ENCODE results near the gene BACH2. TPM values are rescaled to one million over a fixed set of nuclear protein-coding genes. Genes with fewer than 3 reads are reported as not detected.

The BACH2 gene
- total RNA-seq, 1 experiment from 2014 or later, result 0.77 TPM

DNA sequence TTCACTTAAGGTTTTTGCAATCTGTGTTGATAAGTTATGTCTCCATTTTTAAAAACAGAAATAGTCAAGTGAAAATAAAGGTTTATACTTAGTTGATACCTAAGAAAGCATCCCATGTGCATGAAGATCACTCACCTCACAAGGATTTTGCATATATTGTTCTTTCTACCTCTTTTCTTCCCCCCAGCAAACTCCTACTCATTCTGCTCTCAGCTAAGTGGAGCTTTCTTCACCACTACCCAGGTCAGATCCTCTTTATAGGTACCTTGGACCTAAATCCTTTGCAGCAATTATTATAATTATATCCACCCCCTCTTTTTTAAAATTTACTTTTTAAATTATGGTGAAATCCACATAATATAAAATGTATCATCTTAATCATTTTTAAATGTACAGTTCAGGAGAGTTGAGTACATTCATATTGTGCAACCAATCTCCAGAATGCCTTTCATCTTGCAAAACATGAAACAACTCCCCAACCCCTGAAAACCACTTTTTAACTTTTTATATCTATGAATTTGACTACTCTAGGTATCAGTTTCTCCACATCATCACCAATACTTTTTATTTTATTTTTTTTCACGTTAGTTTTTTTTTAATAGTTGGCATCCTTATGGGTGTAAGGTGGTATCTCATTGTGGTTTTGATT, 9.3 kb upstream of the BACH2 start:
- in situ Hi-C loops (cut with HindIII; ENCODE audit: low pct_unique_long_range_greater_than_20kb, low sequenced_read_pairs), result no loop called here
- no peak for DNase-seq (ENCODE audit: low read depth, low spot score)

DNA sequence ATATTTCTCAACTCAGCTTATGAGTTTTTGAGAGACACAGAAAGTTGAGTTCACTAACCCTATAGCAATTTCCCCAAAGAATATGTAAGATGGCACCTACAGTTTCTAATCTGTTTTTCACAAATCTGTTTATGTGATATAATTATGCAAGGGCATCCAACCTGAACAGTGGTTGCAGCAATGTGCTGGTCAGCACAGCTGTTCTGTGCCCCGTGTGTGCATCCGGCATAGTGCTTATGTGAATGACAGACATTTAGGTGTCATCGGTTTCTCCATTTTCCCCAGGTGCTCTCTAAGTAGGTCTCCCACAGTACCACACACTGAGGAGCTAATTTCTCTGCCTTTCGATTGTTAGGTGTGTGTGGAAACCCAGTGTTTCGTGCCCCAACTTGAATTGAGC, 7.7 kb upstream of the BACH2 start:
- no peak for DNase-seq (ENCODE audit: low read depth, low spot score)
- in situ Hi-C loops (cut with HindIII; ENCODE audit: low pct_unique_long_range_greater_than_20kb, low sequenced_read_pairs), result no loop called here

- in situ Hi-C loops (cut with HindIII; ENCODE audit: low pct_unique_long_range_greater_than_20kb, low sequenced_read_pairs), result no loop called here
- no peak for DNase-seq (ENCODE audit: low read depth, low spot score)
Measured at GRCh38 chr6:90303039-90303438, 6.4 kb upstream of the BACH2 start.

GRCh38 chr6:90302320-90302719, 5.7 kb upstream of the BACH2 start:
- in situ Hi-C loops (cut with HindIII; ENCODE audit: low pct_unique_long_range_greater_than_20kb, low sequenced_read_pairs), result no loop called here
- DNase-seq (ENCODE audit: low read depth, low spot score), result no peak

GRCh38 chr6:90301816-90302215, 5.2 kb upstream of the BACH2 start:
- in situ Hi-C loops (cut with HindIII; ENCODE audit: low pct_unique_long_range_greater_than_20kb, low sequenced_read_pairs), result no loop called here
- no peak for DNase-seq (ENCODE audit: low read depth, low spot score)

- in situ Hi-C loops (cut with HindIII; ENCODE audit: low pct_unique_long_range_greater_than_20kb, low sequenced_read_pairs), result no loop called here
Measured at GRCh38 chr6:90298459-90299053, 1.9 kb upstream of the BACH2 start.

DNA sequence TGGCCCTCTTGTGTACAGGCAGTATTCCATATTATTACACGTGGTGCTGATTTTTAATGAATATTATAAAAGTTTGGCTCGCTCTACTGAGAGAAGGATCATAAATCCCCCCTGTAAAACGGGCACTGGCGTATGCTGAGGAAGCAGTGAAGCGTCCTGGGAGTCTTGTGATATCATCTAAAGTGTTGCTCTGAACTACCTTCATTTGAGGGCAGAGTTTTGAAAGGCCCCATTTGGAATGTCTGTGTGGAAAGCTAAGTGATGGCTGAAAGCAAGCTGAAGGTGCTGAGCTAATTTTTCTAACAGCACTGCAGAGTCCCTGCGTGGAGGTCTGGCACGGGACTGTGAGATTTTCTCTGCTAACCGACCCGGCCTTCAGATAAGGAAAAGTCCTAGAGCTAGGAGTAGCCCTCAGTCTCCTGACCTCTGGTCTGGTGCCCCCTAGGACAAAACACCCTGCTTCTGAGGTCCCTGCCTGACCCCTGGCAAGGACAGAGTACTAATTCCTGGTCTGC, 1.3 kb upstream of the BACH2 start:
- no peak for DNase-seq (ENCODE audit: low read depth, low spot score)
- in situ Hi-C loops (cut with HindIII; ENCODE audit: low pct_unique_long_range_greater_than_20kb, low sequenced_read_pairs), result no loop called here

More at GRCh38 chr6:90298459-90299053, 1.9 kb upstream of the BACH2 start:
- DNase-seq (ENCODE audit: low read depth, low spot score), result no peak

DNA sequence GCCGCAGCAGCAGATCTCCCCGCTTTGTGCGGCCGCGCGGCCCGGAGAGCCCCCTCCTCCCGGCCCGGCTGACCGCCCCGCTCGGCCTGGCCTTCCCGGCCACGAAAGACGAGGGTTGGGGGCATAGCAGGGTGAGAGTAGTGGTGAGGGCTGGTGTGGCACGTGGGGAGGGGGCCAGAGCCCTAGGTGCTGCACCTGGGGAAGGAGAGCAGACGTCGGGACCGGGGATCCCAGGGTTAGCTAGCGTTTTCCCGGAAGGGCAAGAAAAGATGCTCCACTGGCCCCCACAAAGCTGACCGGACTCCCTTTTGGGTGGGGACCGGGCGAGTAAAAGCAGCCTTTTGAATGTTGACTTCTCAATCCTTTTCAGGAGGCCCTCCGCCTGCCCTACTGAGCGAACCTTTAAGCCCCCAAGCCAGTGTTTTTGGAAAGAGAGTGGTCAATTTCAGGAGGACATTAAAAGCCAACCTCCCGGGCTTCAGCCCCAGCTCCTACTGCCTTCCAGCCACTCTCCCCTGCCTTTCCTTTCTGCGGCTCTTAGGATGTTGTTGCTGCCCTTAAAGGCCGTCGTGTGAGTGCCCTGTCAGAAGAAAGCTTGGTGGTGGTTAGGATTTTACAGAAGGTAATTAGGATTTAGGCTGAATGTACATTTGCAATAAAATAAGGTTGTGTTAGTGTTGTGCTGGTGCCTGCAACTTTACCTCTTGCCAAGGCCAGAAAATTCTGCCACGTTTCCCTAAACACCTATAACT, 648 bp upstream of the BACH2 start:
- in situ Hi-C loops (cut with HindIII; ENCODE audit: low pct_unique_long_range_greater_than_20kb, low sequenced_read_pairs), result no loop called here
- DNase-seq (ENCODE audit: low read depth, low spot score), result no peak

- peak; percentile 46 for DNase-seq (ENCODE audit: low read depth, low spot score)
- in situ Hi-C loops (cut with HindIII; ENCODE audit: low pct_unique_long_range_greater_than_20kb, low sequenced_read_pairs), result no loop called here
Measured at GRCh38 chr6:90295854-90296340, 746 bp downstream of the BACH2 start.

DNA sequence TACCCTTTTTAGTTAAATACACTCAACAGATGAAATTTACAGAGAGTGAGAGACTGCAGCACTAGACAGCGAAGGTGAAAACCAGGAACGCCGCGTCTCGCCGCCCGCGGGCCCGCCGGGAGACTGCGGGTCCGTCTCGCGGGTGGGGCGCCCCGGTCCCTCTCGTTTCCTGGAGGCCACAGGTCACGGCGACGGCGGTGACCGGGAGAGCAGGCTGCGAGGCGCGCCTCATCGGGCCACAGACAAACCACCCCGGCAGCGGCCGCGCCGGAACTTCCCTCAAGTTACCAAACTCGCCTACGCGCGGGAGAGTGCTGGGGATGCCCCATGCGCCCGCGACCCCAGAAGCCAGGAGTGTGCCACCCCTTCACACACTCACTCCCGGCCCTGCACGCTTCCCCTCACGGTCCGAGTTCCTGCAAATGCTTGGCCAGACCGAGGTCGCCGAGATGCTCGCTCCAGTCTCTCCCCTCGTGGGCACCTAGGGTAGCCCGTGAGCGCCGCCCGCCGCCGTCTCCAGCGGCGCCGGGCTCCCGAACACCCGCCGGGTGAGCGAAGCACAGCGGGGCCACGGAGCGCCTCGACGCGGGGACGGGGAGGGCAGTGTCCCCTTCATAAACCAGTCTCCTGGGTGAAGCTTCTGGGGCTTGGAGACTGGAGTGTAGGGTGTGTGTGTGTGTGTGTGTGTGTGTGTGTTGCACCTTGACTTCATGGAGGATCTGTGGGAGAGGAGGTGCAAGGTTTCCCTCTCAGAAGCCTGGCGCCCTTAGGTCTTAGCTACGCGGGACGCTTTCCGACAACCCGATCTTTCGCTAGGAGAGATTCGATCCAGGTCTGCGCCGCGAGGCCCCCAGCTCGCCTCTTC, 1.4 kb downstream of the BACH2 start:
- no peak for DNase-seq (ENCODE audit: low read depth, low spot score)
- in situ Hi-C loops (cut with HindIII; ENCODE audit: low pct_unique_long_range_greater_than_20kb, low sequenced_read_pairs), result no loop called here

- DNase-seq (ENCODE audit: low read depth, low spot score), result no peak
- in situ Hi-C loops (cut with HindIII; ENCODE audit: low pct_unique_long_range_greater_than_20kb, low sequenced_read_pairs), result no loop called here
Measured at GRCh38 chr6:90294614-90294988, 2.0 kb downstream of the BACH2 start.

DNA sequence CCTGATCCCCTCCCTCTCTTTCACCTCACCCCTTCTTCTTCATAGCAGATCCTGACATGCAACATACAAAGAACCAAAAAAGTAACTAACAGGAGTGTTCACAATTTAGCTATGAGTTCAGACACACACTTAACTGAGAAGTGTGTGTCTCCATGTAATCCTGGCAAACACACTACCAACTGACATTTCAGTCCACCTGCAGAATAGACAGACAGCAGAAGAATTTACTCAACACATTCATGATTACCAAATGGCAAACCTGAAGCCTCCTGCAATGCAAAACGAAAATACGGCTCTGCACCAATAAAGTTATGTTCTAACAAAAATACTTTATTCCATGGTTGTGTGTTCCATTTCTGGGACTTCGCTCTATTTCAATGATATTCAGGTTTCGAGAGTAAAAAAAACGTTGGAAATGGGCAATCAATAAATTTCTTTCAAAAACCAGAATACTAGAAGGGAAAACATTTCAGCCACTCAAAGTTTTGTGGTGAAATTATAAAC, 2.6 kb downstream of the BACH2 start:
- DNase-seq (ENCODE audit: low read depth, low spot score), result no peak
- in situ Hi-C loops (cut with HindIII; ENCODE audit: low pct_unique_long_range_greater_than_20kb, low sequenced_read_pairs), result no loop called here

DNA sequence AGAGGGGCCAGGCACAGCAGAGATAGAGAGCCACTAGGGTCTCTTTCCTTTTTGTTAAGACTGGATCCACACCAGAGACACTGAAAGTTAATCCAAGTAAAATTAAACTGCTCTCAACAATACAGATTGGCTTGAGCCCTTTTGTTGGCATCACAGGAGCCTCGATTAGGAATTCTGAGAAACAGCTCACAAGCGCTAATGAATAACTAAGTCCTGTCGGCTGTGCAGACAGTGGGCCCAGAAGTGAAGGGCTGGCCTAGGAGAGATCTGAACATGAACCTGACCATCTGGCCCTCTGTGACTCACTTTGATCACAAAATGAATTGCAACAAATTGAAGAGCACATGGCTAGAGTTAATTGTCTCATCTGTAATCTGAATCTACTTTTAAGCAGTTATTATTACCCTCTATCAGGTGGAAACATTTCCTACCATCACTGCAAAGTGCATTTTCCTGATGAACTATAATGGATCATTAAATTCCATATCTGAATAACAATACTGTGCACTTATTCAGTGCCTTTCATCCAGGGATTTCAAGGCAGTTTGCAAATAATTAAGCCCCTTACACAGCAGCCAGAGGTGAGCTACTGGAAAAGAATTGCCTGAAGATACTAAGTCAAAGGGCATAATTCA, 3.2 kb downstream of the BACH2 start:
- in situ Hi-C loops (cut with HindIII; ENCODE audit: low pct_unique_long_range_greater_than_20kb, low sequenced_read_pairs), result no loop called here
- DNase-seq (ENCODE audit: low read depth, low spot score), result no peak

GRCh38 chr6:90291565-90291964, 5.1 kb downstream of the BACH2 start:
- no peak for DNase-seq (ENCODE audit: low read depth, low spot score)
- in situ Hi-C loops (cut with HindIII; ENCODE audit: low pct_unique_long_range_greater_than_20kb, low sequenced_read_pairs), result no loop called here

- in situ Hi-C loops (cut with HindIII; ENCODE audit: low pct_unique_long_range_greater_than_20kb, low sequenced_read_pairs), result no loop called here
- DNase-seq (ENCODE audit: low read depth, low spot score), result peak; percentile 24
Measured at GRCh38 chr6:90290811-90291420, 5.7 kb downstream of the BACH2 start.

GRCh38 chr6:90289902-90290301, 6.7 kb downstream of the BACH2 start:
- in situ Hi-C loops (cut with HindIII; ENCODE audit: low pct_unique_long_range_greater_than_20kb, low sequenced_read_pairs), result no loop called here
- no peak for DNase-seq (ENCODE audit: low read depth, low spot score)

GRCh38 chr6:90288404-90288803, 8.2 kb downstream of the BACH2 start:
- in situ Hi-C loops (cut with HindIII; ENCODE audit: low pct_unique_long_range_greater_than_20kb, low sequenced_read_pairs), result no loop called here
- no peak for DNase-seq (ENCODE audit: low read depth, low spot score)

Measured in SK-MEL-5 (cell line).